Testis (tissue), 2 donors: Measurements from ENCODE around the gene TAMALIN.

Experiments used
- CTCF ChIP-seq, 3 experiments: fragments of 450-650 bp in 2 of 3; fragments of 200-600 bp in 1 of 3; sonication (generic) in 1 of 3; IDR thresholded peaks; one replicate each; pipeline ENCODE4 v1.5.1; 2016 to 2019; ENCODE audit warnings: antibody characterized with exemption in 3 of 3, mild to moderate bottlenecking in 2 of 3, moderate library complexity in 1 of 3
- POLR2A ChIP-seq: fragments of 450-650 bp; IDR thresholded peaks from one replicate; pipeline ENCODE4 v1.6.1; 2017; ENCODE audit warnings: antibody characterized with exemption, mild to moderate bottlenecking, moderate library complexity

- TF ChIP-seq CTCF (IDR thresholded peaks at IDR 0.05) (no peak), POLR2A (no peak)
Measured at GRCh38 chr12:52061470-52062166, 54.9 kb downstream of the TAMALIN start.
